Testis (tissue), 2 donors: ENCODE results near the gene ATG7.

Source experiments
- CTCF ChIP-seq, 3 experiments: fragments of 450-650 bp in 2 of 3; fragments of 200-600 bp in 1 of 3; sonication (generic) in 1 of 3; IDR thresholded peaks; one replicate each; pipeline ENCODE4 v1.5.1; 2016 to 2019; ENCODE audit warnings: antibody characterized with exemption in 3 of 3, mild to moderate bottlenecking in 2 of 3, moderate library complexity in 1 of 3
- POLR2A ChIP-seq: fragments of 450-650 bp; IDR thresholded peaks from one replicate; pipeline ENCODE4 v1.6.1; 2017; ENCODE audit warnings: antibody characterized with exemption, mild to moderate bottlenecking, moderate library complexity

GRCh38 chr3:11236588-11237461 lies 35.4 kb upstream of the ATG7 start:
- peak in 2 of 3 experiments; percentile 41 to 78 for TF ChIP-seq CTCF (IDR thresholded peaks at IDR 0.05)
- TF ChIP-seq POLR2A = no peak
